Right lobe of liver (tissue), 6 donors: Measurements from ENCODE around the gene AGO4. TPM values are rescaled to one million over a fixed set of nuclear protein-coding genes. Genes with fewer than 3 reads are reported as not detected.

Source experiments
- ATAC-seq, 4 donors: fragments of 200-7000 bp; cut with Tn5 transposase; one replicate each; pipeline ENCODE4 v1.9.1; 2020; ENCODE audit warnings: mild to moderate bottlenecking in 4 of 4, moderate library complexity in 4 of 4
- DNase-seq, 3 donors: peaks; one replicate each; pipeline ENCODE4 v3.0.0-alpha.2; 2020
- H3K27ac ChIP-seq, 3 donors: fragments of 200-600 bp; one replicate each; pipeline ENCODE4 v1.8.0; 2022
- H3K27me3 ChIP-seq, 2 donors: fragments of 200-600 bp; one replicate each; pipeline ENCODE4 v1.8.0; 2022
- H3K36me3 ChIP-seq, 4 donors: fragments of 200-600 bp; sonication (generic) in 1 of 4; one replicate each; pipeline versions ENCODE4 v1.5.1 to v1.8.0; 2017 to 2022; ENCODE audit warnings: control low read depth in 1 of 4
- H3K4me1 ChIP-seq, 4 donors: fragments of 200-600 bp; sonication (generic) in 1 of 4; one replicate each; pipeline versions ENCODE4 v1.5.1 to v1.8.0; 2017 to 2022; ENCODE audit warnings: control low read depth in 1 of 4
- H3K4me3 ChIP-seq, 3 donors: fragments of 200-600 bp; one replicate each; pipeline ENCODE4 v1.8.0; 2022
- H3K9me3 ChIP-seq, 4 donors: fragments of 200-600 bp; sonication (generic) in 1 of 4; one replicate each; pipeline versions ENCODE4 v1.5.1 to v1.8.0; 2017 to 2022; ENCODE audit warnings: control low read depth in 1 of 4
- POLR2A ChIP-seq: fragments of 450-650 bp; IDR thresholded peaks from one replicate; pipeline ENCODE4 v1.6.1; 2017; ENCODE audit warnings: antibody characterized with exemption, mild to moderate bottlenecking
- WGBS: methylation state at CpG from one replicate; pipeline ENCODE4 v1.1.6; 2018; ENCODE audit warnings: low coverage, low lambda C conversion rate; ENCODE audit not compliant: insufficient coverage; ENCODE audit errors: missing lambda C conversion rate; 5-methylcytosine and 5-hydroxymethylcytosine counted together
- intact Hi-C, 2 donors: fragments of 100-400 bp; cut with DNase I; formaldehyde crosslinking; loops; one replicate each; pipeline versions ENCODE4 v1.11.2 to v1.14.1; 2022
- total RNA-seq, 6 experiments: library from RNA; depleted of rRNA in 2 of 6; stranded (reverse); fragments of >200 nt in 2 of 6; fragmentation: NEBNext Ultra II Directional in 3 of 6; extraction: Animal tissue kit (Norgen Biotek cat#: 25700) in 3 of 6; gene quantifications; one replicate each; pipeline versions ENCODE4 v1.1.0 to v1.2.4, GENCODE V29; 2016 to 2023
- TF ChIP-seq, protein P1 (sequence below), 4 donors: fragments of 200-600 bp in 3 of 4; fragments of 450-650 bp in 1 of 4; IDR thresholded peaks; one replicate each; pipeline versions ENCODE4 v1.5.1 to v1.8.0; 2016 to 2022; ENCODE audit warnings: antibody characterized with exemption in 4 of 4, mild to moderate bottlenecking in 2 of 4
- donor health status: DM: no; HTN: yes; CAD: no.
- donor health status: DM: no; HTN: no; CAD: no.
- donor health status: DM: no; HTN: no; CAD: no.
- donor health status: DM: no; HTN: yes; CAD: no.
- donor health status: DM: no; HTN: yes; CAD: no.

The AGO4 gene
- total RNA-seq, 6 experiments from 2014 or later = 6.5 to 10.4 (median 7.7) TPM

DNA sequence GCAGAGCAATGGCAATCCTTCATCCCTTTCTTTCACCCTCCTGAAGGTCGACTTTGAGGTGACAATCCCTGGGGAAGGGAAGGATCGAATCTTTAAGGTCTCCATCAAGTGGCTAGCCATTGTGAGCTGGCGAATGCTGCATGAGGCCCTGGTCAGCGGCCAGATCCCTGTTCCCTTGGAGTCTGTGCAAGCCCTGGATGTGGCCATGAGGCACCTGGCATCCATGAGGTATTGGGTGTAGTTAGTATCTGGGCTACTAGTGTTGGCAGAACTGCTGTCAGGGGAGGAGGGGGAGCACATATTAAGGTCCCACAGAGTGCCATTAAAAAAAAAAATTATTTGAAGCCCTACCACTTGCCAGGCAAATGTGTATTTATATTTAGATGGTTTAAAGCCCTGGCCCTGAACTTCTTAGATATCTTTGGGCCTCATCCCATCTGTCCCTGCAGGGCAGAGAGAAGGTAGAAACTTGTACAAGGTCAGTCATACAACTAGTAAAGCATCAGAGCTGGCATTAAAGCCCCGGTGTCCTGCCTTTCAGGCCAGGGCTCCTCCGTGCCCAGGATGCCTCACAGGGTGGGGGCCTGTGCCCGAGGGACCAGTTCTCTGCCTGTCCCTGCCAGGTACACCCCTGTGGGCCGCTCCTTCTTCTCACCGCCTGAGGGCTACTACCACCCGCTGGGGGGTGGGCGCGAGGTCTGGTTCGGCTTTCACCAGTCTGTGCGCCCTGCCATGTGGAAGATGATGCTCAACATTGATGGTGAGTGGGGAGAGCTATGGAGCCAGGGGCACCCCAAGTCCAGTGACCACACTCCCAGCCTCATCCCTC, 85.4 kb downstream of the AGO4 start:
- WGBS = 98% methylated on average over 6 of the region's 14 CpGs
- peaks cover 0 to 39% (median 8%) of the 10 kb centered on the region in 4 donors for H3K36me3 ChIP-seq
- no peaks in the 10 kb centered on the region for H3K27me3 ChIP-seq
- no peaks in the 10 kb centered on the region for H3K4me1 ChIP-seq
- DNase-seq (peak in 1 of 3 donors; percentile 25), ATAC-seq (peak in 1 of 4 donors; percentile 49)
- H3K4me3 ChIP-seq = no peak overlapping the region
- intact Hi-C loops = no loop called here
- no peak for TF ChIP-seq POLR2A
- TF ChIP-seq, protein P1, sequence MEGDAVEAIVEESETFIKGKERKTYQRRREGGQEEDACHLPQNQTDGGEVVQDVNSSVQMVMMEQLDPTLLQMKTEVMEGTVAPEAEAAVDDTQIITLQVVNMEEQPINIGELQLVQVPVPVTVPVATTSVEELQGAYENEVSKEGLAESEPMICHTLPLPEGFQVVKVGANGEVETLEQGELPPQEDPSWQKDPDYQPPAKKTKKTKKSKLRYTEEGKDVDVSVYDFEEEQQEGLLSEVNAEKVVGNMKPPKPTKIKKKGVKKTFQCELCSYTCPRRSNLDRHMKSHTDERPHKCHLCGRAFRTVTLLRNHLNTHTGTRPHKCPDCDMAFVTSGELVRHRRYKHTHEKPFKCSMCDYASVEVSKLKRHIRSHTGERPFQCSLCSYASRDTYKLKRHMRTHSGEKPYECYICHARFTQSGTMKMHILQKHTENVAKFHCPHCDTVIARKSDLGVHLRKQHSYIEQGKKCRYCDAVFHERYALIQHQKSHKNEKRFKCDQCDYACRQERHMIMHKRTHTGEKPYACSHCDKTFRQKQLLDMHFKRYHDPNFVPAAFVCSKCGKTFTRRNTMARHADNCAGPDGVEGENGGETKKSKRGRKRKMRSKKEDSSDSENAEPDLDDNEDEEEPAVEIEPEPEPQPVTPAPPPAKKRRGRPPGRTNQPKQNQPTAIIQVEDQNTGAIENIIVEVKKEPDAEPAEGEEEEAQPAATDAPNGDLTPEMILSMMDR (IDR thresholded peaks at IDR 0.05) = no peak
- H3K27ac ChIP-seq = no peak overlapping the region
- no peaks in the 10 kb centered on the region for H3K9me3 ChIP-seq

DNA sequence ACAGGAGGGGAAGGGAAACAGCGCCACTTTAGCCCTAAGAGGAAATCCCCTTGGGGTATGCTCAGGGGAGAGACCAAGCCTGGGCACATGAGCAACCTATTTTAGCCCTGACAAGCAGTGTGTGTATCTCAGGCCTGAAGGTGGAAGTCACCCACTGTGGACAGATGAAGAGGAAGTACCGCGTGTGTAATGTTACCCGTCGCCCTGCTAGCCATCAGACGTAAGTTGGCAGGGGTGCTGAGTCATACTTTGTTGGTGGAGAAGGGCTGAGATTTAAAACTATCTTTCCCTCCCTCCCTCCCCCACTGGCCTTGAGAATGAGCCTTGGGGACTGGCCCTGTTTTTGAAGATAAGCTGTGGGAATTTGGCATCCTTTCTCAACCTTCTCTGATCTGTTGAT, 86.4 kb downstream of the AGO4 start:
- Histone ChIP-seq H3K36me3 (peaks cover 0 to 39% (median 8%) of the 10 kb centered on the region in 4 donors), H3K4me1 (no peaks in the 10 kb centered on the region)
- DNase-seq = peak in 1 of 3 donors; percentile 29

DNA sequence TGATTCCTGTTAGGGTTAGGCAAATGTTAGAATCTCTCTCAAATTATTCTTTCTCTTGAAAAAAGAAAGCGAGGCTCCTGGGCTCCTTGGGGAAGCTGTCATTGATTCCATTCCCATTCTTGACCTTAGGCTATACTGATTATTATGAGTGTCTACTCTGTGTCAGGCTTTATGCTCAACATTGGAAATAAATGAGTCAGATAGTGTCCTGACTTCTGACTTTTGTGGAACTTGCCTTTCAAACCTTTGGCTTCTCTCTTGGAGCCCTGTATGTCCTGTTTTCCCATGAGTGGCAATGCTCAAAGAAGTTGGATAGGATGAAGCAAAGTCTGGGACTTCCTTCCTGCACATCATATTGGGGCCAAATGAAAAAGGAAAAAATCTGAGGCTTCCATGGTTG, 86.8 kb downstream of the AGO4 start:
- TF ChIP-seq, protein P1 (IDR thresholded peaks at IDR 0.05) = no peak
- TF ChIP-seq POLR2A = no peak
- WGBS = 100% methylated on average over 1 of the region's 1 CpG
- no peaks in the 10 kb centered on the region for H3K27me3 ChIP-seq
- H3K4me3 ChIP-seq = no peak overlapping the region
- no peak for DNase-seq
- no peak overlapping the region for H3K27ac ChIP-seq
- no peaks in the 10 kb centered on the region for H3K9me3 ChIP-seq
- intact Hi-C loops = no loop called here
- peaks cover 0 to 39% (median 8%) of the 10 kb centered on the region in 4 donors for H3K36me3 ChIP-seq
- ATAC-seq = no peak
- no peaks in the 10 kb centered on the region for H3K4me1 ChIP-seq

More for the DNA sequence above, 86.4 kb downstream of the AGO4 start:
- H3K27me3 ChIP-seq = no peaks in the 10 kb centered on the region
- H3K27ac ChIP-seq = no peak overlapping the region
- no peak overlapping the region for H3K4me3 ChIP-seq
- peak; percentile 56 to 77 (median 68) for ATAC-seq
- TF ChIP-seq, protein P1 (IDR thresholded peaks at IDR 0.05) = no peak
- no peak for TF ChIP-seq POLR2A
- no CpG with 5 or more reads among the region's 6 CpGs for WGBS
- no peaks in the 10 kb centered on the region for H3K9me3 ChIP-seq
- intact Hi-C loops = no loop called here

DNA sequence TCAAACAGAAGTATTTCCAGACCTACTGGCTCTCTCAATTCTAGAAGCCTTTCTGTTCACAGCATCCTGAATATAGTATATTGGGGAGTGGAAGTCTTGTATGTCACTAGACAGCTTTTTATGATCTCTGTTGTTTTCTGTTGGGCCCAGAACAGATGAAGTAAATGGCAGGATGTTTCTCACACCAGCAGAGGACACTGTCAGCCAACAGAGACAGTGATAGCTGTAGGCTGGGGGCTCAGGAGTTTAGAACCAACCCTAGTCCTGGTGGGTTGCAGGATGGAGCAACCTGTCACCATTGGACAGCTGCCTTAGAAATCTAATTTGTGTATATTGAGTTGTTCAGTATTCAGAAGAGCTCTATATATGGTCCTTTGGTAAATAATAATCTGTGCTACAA, 92.1 kb downstream of the AGO4 start:
- Histone ChIP-seq H3K9me3 (no peaks in the 10 kb centered on the region), H3K36me3 (peaks cover 0 to 36% (median 0%) of the 10 kb centered on the region in 4 donors), H3K27ac (no peak overlapping the region), H3K4me1 (no peaks in the 10 kb centered on the region), H3K4me3 (no peak overlapping the region), H3K27me3 (no peaks in the 10 kb centered on the region)
- intact Hi-C loops = no loop called here
- ATAC-seq (no peak), DNase-seq (no peak)
- no peak for TF ChIP-seq POLR2A
- TF ChIP-seq, protein P1 (IDR thresholded peaks at IDR 0.05) = peak in 1 of 4 donors; percentile 7
